Esophagus muscularis mucosa (tissue), 4 donors: ENCODE results near the gene ATP11A. TPM values are rescaled to one million over a fixed set of nuclear protein-coding genes. Genes with fewer than 3 reads are reported as not detected.

ENCODE experiments used
- DNase-seq: peaks from one replicate; pipeline ENCODE4 v3.0.0-alpha.2; 2017; ENCODE audit errors: extremely low spot score
- H3K27ac ChIP-seq, 4 donors: fragments of 200-600 bp; sonication (generic); replicated peaks in 1 of 4; 1 replicate in 3 of 4; 2 replicates in 1 of 4; pipeline ENCODE4 v1.5.1; 2016 to 2019; ENCODE audit warnings: mild to moderate bottlenecking in 1 of 4
- H3K27me3 ChIP-seq, 4 donors: fragments of 200-600 bp; sonication (generic); one replicate each; pipeline versions ENCODE4 v1.5.1 to v1.6.0; 2016 to 2019
- H3K36me3 ChIP-seq, 4 donors: fragments of 200-600 bp; sonication (generic); one replicate each; pipeline ENCODE4 v1.5.1; 2016 to 2019
- H3K4me1 ChIP-seq, 4 donors: fragments of 200-600 bp; sonication (generic); one replicate each; pipeline ENCODE4 v1.5.1; 2016 to 2019
- H3K4me3 ChIP-seq, 4 donors: fragments of 200-600 bp; sonication (generic); 1 replicate in 2 of 4; 2 replicates in 2 of 4; pipeline ENCODE4 v1.5.1; 2016 to 2019; ENCODE audit warnings: mild to moderate bottlenecking in 4 of 4, moderate library complexity in 1 of 4
- H3K9me3 ChIP-seq, 4 donors: fragments of 200-600 bp; sonication (generic); 1 replicate in 3 of 4; 2 replicates in 1 of 4; pipeline ENCODE4 v1.5.1; 2016 to 2019
- CTCF ChIP-seq, 3 experiments: fragments of 200-600 bp in 2 of 3; fragments of 450-650 bp in 1 of 3; sonication (generic) in 2 of 3; IDR thresholded peaks; one replicate each; pipeline ENCODE4 v1.5.1; 2017 to 2019; ENCODE audit warnings: antibody characterized with exemption in 3 of 3, mild to moderate bottlenecking in 2 of 3, moderate library complexity in 1 of 3
- EP300 ChIP-seq: sonication (generic); formaldehyde crosslinking; IDR thresholded peaks from one replicate; pipeline ENCODE4 v1.6.1; 2017; ENCODE audit warnings: antibody characterized with exemption
- POLR2A ChIP-seq: fragments of 450-650 bp; IDR thresholded peaks from one replicate; pipeline ENCODE4 v1.6.1; 2017; ENCODE audit warnings: antibody characterized with exemption, moderate library complexity, mild to moderate bottlenecking, low read depth
- POLR2AphosphoS5 ChIP-seq, 2 donors: sonication (generic); formaldehyde crosslinking; IDR thresholded peaks; one replicate each; pipeline ENCODE4 v1.6.1; 2017; ENCODE audit warnings: antibody characterized with exemption in 2 of 2
- WGBS: methylation state at CpG from one replicate; pipeline ENCODE4 v1.1.5; 2018; 5-methylcytosine and 5-hydroxymethylcytosine counted together
- intact Hi-C: fragments of 100-400 bp; cut with DNase I; formaldehyde crosslinking; loops from one replicate; pipeline ENCODE4 v1.15.1; 2023
- total RNA-seq, 4 donors: library from RNA; depleted of rRNA; stranded (reverse); fragments of >200 nt; gene quantifications; one replicate each; pipeline versions ENCODE4 v1.1.0 to v1.2.1, GENCODE V29; 2016

ATP11A gene
- total RNA-seq, 4 donors from 2014 or later, result 11.2 to 27.8 (median 14.3) TPM

DNA sequence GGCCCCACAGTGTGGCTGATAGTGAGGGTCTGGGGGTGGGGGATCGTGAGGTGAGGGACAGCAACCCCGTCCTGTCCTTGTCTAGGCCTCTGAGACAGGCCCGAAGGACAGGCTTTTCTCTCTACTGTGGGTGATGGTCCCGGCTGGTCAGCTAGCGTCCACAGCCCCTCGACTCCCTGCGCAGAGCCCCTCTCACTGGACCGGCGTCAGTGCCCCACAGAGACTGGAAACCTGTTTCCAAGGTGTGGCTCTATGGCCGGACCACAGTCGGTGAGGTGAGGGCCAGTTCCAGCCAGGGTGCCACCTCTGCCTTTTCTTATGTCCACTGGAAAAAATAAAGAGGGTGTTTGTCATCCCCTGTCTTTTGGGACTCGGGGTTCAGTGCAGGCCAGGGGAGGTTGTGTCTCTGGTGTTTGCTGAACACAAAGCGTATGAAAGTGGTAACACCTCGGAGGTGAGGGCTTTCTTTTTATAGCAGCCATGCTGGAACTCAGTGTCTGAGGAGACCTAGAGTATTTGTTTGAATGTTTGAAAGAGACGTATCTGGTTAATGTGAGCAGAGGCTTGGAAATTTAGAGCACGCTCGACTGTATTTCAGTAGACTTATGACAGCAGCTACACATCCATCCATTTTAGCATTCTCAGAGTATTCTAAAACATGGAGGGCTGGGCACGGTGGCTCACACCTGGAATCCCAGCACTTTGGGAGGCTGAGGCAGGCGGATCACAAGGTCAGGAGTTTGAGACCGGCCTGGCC is 22.8 kb downstream of the ATP11A start:
- intact Hi-C loops, result no loop called here
- Histone ChIP-seq H3K4me3 (no peak overlapping the region), H3K27me3 (no peaks in the 10 kb centered on the region), H3K4me1 (peaks cover 35 to 40% (median 37%) of the 10 kb centered on the region in 4 donors), H3K9me3 (no peaks in the 10 kb centered on the region), H3K36me3 (no peaks in the 10 kb centered on the region), H3K27ac (peak overlapping the region; percentile 73 to 91 (median 82))
- 81% methylated on average over 12 of the region's 20 CpGs for WGBS
- DNase-seq, result no peak
- TF ChIP-seq POLR2A (no peak), CTCF (IDR thresholded peaks at IDR 0.05) (no peak), POLR2AphosphoS5 (IDR thresholded peaks at IDR 0.05) (no peak), EP300 (no peak)

- H3K27me3 ChIP-seq, result no peaks in the 10 kb centered on the region
- peak overlapping the region in 1 of 4 donors; percentile 91 for H3K27ac ChIP-seq
- WGBS, result 79% methylated on average over 16 of the region's 16 CpGs
- intact Hi-C loops, result no loop called here
- no peak overlapping the region for H3K4me3 ChIP-seq
- no peaks in the 10 kb centered on the region for H3K36me3 ChIP-seq
- H3K9me3 ChIP-seq, result no peaks in the 10 kb centered on the region
- TF ChIP-seq POLR2A, result no peak
- TF ChIP-seq POLR2AphosphoS5 (IDR thresholded peaks at IDR 0.05), result no peak
- H3K4me1 ChIP-seq, result peaks cover 35 to 40% (median 37%) of the 10 kb centered on the region in 4 donors
- DNase-seq, result no peak
Measured at GRCh38 chr13:112713517-112714253, 23.8 kb downstream of the ATP11A start.

DNA sequence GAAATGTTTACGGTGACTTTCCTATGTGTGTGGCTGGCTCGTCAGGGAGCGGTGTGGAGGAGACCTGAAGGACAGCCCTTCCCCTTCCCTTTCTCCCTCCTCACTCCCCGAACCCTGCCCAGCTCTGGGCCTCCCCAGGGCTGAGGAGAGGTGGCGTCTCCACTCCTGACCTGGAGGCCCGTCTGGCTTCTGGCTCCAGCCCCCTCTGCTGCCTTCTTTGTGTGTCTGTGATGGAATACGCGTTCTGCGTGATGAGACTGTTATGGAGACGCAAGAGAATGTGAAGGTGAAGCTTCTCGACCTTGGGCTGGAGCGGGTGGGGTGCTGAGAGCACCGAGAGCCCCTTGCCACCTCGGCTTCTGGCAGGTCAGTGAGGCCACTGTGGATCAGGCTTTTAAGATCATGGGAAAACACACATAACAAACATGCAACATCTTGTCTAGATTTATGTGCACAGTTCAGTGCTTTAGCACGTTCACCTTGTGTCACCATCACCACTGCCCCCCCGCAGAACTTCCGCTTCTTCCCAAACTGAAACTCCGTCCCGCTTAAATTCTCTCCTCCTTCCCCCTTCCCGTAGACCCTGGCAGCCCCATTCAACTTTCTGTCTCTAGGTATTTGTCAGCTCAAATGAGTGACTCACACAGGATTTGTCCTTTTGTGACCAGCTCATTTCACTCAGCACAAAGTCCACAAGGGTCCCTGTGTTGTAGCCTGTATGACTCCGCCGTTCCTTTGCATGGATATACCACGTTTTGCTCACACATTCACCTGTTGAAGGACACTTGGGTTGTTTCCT is 24.7 kb downstream of the ATP11A start:
- Histone ChIP-seq H3K4me1 (peaks cover 35 to 40% (median 37%) of the 10 kb centered on the region in 4 donors), H3K4me3 (no peak overlapping the region), H3K9me3 (no peaks in the 10 kb centered on the region), H3K27ac (no peak overlapping the region), H3K27me3 (no peaks in the 10 kb centered on the region), H3K36me3 (no peaks in the 10 kb centered on the region)
- TF ChIP-seq POLR2A (no peak), EP300 (no peak), POLR2AphosphoS5 (IDR thresholded peaks at IDR 0.05) (no peak), CTCF (IDR thresholded peaks at IDR 0.05) (no peak)
- 96% methylated on average over 23 of the region's 23 CpGs for WGBS
- intact Hi-C loops, result no loop called here
- DNase-seq, result no peak

- WGBS, result 87% methylated on average over 5 of the region's 5 CpGs
- H3K36me3 ChIP-seq, result no peaks in the 10 kb centered on the region
- no peaks in the 10 kb centered on the region for H3K27me3 ChIP-seq
- no peak for DNase-seq
- no peak overlapping the region for H3K27ac ChIP-seq
- H3K4me1 ChIP-seq, result peaks cover 30 to 36% (median 34%) of the 10 kb centered on the region in 4 donors
- intact Hi-C loops, result no loop called here
- H3K9me3 ChIP-seq, result no peaks in the 10 kb centered on the region
- H3K4me3 ChIP-seq, result no peak overlapping the region
- no peak for TF ChIP-seq CTCF (IDR thresholded peaks at IDR 0.05)
- no peak for TF ChIP-seq EP300
- TF ChIP-seq POLR2A, result no peak
- TF ChIP-seq POLR2AphosphoS5 (IDR thresholded peaks at IDR 0.05), result no peak
Measured at GRCh38 chr13:112715210-112715609, 25.4 kb downstream of the ATP11A start.
